GM12892 (cell line): ENCODE measurements around the gene TLR5.

ENCODE experiments used
- DNase-seq: peaks from one replicate; pipeline ENCODE4 v3.0.0; 2011; ENCODE audit not compliant: insufficient read length
- FAIRE-seq: peaks from 2 replicates; lab custom pipeline; 2011; peaks lifted over from hg19 to GRCh38; lab: Jason Lieb, UNC
- POLR2A ChIP-seq: IDR thresholded peaks from 2 replicates; pipeline ENCODE4 v1.6.1; 2011; ENCODE audit warnings: low read depth, low read length, control low read depth
- POLR2AphosphoS5 ChIP-seq: IDR thresholded peaks from 2 replicates; pipeline ENCODE4 v1.6.1; 2011; ENCODE audit warnings: low read depth, low read length, control low read depth
- TAF1 ChIP-seq: IDR thresholded peaks from 2 replicates; pipeline ENCODE4 v1.6.1; 2011; ENCODE audit warnings: low read depth, mild to moderate bottlenecking, control low read depth, low read length, borderline replicate concordance

The TLR5 gene

GRCh38 chr1:223125766-223126165 lies 17.3 kb downstream of the TLR5 start:
- FAIRE-seq: no peak
- no peak for TF ChIP-seq TAF1
- TF ChIP-seq POLR2AphosphoS5: no peak
- TF ChIP-seq POLR2A: no peak
- DNase-seq: no peak

GRCh38 chr1:223123011-223123610 lies 19.9 kb downstream of the TLR5 start:
- FAIRE-seq (no peak), DNase-seq (no peak)
- TF ChIP-seq TAF1: no peak
- TF ChIP-seq POLR2A: no peak
- no peak for TF ChIP-seq POLR2AphosphoS5

- TF ChIP-seq TAF1 (no peak), POLR2AphosphoS5 (no peak), POLR2A (no peak)
- DNase-seq (no peak), FAIRE-seq (no peak)
Measured at GRCh38 chr1:223118418-223118817, 24.6 kb downstream of the TLR5 start.

GRCh38 chr1:223116950-223117349 lies 26.1 kb downstream of the TLR5 start:
- FAIRE-seq (no peak), DNase-seq (no peak)
- no peak for TF ChIP-seq TAF1
- no peak for TF ChIP-seq POLR2A

GRCh38 chr1:223114871-223115270 lies 28.2 kb downstream of the TLR5 start:
- DNase-seq: no peak

GRCh38 chr1:223110952-223111351 lies 32.1 kb downstream of the TLR5 start:
- no peak for DNase-seq
- FAIRE-seq: no peak
- TF ChIP-seq POLR2A (no peak), POLR2AphosphoS5 (no peak), TAF1 (no peak)

More at GRCh38 chr1:223114871-223115270, 28.2 kb downstream of the TLR5 start:
- no peak for TF ChIP-seq POLR2AphosphoS5
- no peak for TF ChIP-seq TAF1
- no peak for TF ChIP-seq POLR2A
- FAIRE-seq: no peak

- FAIRE-seq (no peak), DNase-seq (no peak)
- TF ChIP-seq POLR2AphosphoS5 (no peak), POLR2A (no peak), TAF1 (no peak)
Measured at GRCh38 chr1:223109581-223110026, 33.4 kb downstream of the TLR5 start.

GRCh38 chr1:223106856-223107255 lies 36.2 kb downstream of the TLR5 start:
- TF ChIP-seq POLR2AphosphoS5 (no peak), POLR2A (no peak), TAF1 (no peak)
- DNase-seq (no peak), FAIRE-seq (no peak)

GRCh38 chr1:223105568-223105967 lies 37.5 kb downstream of the TLR5 start:
- TF ChIP-seq TAF1 (no peak), POLR2A (no peak), POLR2AphosphoS5 (no peak)
- no peak for FAIRE-seq

GRCh38 chr1:223102797-223103533 lies 40.1 kb downstream of the TLR5 start:
- FAIRE-seq: no peak
- TF ChIP-seq TAF1 (no peak), POLR2A (no peak), POLR2AphosphoS5 (no peak)
- DNase-seq: no peak

More at GRCh38 chr1:223105568-223105967, 37.5 kb downstream of the TLR5 start:
- no peak for DNase-seq

GRCh38 chr1:223097713-223098112 lies 45.3 kb downstream of the TLR5 start:
- DNase-seq: no peak
- FAIRE-seq: no peak
- no peak for TF ChIP-seq POLR2A
- no peak for TF ChIP-seq POLR2AphosphoS5
- no peak for TF ChIP-seq TAF1

- TF ChIP-seq POLR2AphosphoS5 (no peak), TAF1 (no peak), POLR2A (no peak)
- DNase-seq (no peak), FAIRE-seq (no peak)
Measured at GRCh38 chr1:223095870-223096269, 47.2 kb downstream of the TLR5 start.
